GM19043 (cell line): ENCODE measurements around the gene MECP2.

Source experiments
- ATAC-seq: cut with Tn5 transposase; IDR thresholded peaks from one replicate; pipeline ENCODE4 v1.9.1; 2021; ENCODE audit warnings: low read depth; ENCODE audit not compliant: unreplicated experiment

MECP2 gene

DNA sequence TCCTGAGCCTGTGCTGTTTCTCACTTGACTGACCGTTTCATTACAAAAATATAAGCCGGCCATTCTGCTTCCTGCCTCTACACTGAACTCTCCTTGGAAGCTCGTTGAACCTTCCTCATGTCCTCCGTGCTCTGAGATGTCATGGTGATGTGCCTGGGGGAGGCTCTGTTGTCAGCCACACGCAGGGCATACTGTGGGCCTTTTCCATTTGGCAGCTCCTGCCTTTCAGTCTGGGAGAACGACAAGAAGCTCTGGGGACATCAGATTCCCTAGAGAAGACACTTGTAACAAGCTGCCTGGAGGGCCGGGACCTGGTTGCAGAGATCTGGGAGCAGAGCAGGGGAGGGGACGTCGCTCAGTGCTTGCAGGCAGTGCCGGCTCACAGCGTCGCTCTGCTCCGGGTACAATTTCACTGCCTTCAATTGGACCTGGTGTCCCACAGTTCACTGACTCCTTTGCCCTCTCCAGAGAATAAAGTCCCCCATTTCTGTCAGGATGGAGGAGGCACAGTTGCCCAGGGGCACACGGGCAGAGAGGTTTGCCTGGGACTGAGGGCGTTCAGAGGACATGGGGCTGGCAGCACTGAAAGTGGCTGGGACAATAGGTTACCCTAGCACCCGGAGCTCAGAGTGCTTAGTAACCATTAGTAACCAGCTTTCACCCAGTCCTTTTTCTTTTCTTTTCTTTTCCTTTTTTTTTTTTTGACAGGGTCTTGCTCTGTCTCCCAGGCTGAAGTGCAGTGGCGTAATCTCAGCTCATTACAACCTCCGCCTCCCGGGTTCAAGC, 19.1 kb upstream of the MECP2 start:
- ATAC-seq = no peak

DNA sequence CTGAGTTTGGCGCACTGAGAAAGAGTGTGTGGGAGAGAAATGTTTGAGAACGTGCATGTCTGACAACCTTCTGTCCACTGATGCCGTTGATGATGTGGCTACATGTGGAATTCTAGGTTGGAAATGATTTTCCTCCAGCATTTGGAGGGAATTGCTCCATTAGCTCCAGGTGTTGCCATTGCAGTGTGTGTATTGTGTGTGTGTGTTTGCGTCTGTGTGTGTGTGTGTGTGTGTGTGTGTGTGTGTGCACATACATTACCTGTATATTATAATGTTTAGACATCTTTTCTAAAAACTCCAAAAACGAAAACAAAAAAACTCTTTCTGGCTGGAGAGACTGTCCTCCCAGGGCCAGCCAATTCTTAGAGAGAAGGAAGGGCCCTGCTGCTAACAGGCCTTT, 18.2 kb upstream of the MECP2 start:
- ATAC-seq = no peak

DNA sequence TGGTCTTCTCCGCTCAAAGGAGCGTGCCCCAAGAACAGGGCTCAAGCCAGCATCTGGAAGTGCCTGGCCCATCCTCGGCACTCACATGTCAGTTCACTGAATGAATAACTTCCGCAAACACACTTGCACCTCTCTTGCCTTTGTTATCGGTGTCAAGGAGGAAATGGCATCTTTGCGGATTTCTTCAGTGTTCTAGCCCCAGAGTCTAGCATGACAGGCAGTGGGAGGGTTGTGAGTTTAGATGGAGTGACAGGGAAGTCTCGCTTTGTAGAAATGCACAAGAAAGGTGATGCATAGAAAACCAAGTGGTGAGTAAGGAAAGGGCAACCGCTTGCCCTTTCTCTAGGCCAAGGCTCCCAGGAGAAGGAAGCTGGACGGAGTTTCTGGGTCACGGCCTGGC, 17.6 kb upstream of the MECP2 start:
- ATAC-seq = no peak

DNA sequence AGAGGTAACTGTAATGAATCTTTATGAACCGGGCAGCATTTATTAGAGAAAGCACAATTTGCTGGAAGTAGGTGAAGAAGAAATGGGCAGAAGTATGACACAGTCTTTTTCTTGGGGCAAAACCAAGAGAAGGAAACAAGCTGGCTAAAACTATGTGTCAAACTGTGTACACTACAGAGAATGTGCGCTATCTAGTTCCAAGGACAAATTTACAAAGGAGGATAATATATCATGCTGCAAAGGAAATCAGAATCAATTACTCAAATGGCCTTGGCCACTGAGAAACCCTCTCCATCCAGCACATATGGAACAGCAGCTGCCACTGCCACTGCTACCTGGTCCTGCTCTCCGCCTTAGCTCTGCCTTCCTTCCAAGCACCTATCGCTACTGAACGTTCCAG, 17.1 kb upstream of the MECP2 start:
- ATAC-seq = no peak

DNA sequence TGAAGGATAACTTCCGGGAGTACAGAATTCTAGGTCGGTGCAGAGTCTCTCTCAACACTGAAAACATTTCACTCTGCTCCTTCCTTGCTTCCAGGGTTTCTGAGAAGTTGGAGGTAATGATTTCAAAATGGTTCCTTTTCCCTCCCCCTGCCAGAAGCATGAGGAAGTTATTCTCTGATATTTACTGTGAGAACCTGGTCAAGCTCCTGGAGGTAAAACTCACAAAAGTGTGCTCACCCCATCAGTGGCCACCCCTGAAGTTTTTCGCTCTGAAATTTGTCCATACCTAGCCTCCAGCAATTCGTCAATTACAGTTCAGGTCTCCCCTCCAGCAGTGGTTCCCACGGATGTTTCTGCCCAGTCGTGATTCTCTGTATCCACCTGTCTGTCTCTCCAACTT, 16.2 kb upstream of the MECP2 start:
- ATAC-seq = no peak

DNA sequence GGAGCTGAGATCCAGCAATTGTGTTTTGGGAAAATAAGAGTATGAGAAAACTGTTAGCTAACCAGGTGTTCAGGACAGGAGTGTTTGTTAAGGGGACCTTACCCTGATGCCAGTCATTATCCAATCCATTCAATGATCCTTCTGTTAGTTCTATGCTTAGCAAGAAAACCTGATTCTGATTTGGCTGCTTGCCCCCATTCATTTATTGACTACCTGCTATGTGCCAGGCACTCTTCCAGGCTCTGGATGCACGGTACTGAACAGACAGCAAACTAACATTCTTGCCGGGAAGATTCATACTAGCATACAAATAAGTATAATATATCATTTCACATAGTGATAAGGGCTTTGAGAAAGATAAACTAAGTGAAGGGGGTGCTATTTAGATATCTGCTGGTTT, 1.0 kb upstream of the MECP2 start:
- ATAC-seq = no peak

DNA sequence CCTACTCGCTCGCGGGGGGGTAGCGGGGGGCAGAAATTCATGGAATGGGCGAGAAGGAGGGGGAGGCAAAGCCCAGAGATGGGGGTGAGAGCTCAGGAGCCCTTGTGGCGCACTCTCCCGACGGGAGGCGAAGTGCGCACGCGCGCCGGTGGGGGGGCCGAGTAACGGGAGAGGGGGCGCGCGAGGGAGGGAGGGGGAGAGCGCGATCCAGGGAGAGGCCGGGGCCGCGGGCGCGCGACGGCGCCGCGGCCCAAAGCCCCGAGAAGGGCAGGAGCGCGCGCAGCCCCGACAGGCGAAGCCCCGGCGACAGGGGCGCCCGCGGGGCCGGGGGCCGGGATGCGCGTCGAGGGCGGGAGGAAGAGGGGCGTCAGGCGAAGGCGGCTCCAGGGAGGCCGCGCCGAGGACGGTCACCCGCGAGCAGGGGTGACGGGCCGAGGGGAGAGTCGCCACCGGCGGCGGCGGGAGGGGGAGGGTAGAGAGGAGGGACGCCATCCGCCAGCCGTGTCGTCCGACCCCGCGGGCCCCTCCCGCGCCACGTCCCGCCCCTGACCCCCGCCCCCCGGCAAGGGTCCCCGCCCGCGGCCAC, 421 bp downstream of the MECP2 start:
- ATAC-seq = peak; percentile 33

DNA sequence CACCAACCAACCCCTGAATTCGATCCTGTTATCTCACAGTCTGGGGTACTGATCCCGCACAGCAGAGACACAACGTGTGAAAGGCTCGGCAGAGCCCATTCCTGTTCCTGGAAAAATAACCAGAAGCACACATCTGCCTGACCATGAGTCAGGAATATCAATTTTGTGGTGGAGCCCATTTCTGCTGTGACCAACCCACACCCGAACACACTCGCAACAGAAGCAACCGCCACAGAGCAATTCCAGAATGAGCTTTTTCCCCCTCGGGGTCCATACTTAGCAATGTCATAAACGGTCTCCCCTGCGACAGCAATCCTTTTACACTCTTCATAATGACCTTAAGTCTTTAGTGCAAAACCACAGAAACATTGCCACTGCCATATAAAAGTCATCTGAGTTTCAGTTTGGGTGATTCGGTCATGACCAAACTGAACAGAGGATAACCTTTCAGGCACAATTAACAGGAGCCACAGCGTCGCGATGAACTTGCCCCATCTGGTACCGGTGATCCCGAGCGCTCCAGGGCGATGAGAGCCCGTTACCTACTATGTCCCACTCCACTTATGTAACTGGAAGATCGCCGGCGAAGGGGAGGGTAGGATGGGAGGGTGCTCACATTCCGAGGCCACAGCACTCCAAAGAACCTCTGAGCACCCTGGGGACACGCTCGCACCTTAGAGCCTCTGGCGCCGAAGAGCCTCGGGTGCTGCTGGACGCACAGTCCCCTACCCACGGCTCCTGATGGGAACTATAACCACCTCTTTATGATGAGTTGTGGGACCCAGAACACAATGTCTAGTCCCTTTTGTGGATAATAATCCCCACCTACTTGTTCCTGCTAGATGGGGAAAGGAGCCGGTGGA, 1.1 kb downstream of the MECP2 start:
- ATAC-seq = no peak

DNA sequence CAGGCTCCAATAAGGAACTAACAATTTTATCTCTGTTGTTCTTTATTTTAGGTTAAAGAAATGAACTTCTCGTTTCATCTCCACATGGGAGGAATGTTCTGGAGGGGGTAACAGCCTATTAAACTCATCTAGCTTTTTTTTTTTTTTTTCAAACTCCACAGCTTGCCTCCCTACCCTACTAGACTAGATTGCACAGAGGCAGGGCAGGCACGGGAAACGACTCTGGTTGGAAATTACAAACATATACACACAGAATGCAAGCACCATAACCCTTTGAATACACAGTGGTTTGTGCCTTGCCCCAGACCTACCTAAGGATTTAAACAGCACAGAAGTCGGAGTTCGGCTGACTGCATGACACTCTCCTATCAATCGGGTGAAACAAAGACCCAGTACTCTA, 2.7 kb downstream of the MECP2 start:
- ATAC-seq = no peak

DNA sequence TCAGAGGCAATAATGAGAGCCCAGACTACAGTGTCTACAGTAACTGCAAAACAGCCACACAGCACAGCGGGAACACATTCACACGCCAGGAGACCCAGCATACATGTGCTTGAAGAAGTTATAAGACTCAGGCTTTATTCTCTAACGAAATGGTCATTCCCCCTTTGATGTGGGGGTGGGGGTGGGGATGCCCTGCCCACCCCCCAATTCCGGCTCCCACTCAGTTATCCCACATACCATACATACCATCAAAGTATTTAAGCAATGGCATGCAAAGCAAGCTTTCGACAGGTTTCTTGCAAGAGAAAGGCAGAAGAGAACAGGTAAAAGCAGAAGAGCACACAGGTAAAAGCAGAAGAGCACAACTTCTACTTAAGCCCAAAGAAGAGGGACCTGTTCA, 3.6 kb downstream of the MECP2 start:
- no peak for ATAC-seq

DNA sequence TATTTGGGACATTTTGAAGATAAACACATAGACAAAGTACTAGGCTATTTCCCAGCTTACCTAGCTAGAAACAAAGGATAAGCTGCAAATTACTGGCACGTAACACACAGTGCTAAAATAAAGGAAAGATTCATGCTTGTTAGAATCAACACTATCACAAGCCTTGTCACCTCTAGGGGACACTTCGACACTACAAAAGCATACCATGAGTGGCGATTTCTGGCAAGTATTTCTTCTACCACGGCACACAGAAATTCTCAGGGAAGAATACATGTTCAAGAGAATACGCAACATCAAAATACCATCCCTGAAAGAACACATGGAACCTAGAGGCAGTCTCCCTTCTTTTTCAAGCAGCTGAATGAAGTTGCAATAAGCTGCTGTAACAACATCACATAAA, 5.1 kb downstream of the MECP2 start:
- no peak for ATAC-seq

DNA sequence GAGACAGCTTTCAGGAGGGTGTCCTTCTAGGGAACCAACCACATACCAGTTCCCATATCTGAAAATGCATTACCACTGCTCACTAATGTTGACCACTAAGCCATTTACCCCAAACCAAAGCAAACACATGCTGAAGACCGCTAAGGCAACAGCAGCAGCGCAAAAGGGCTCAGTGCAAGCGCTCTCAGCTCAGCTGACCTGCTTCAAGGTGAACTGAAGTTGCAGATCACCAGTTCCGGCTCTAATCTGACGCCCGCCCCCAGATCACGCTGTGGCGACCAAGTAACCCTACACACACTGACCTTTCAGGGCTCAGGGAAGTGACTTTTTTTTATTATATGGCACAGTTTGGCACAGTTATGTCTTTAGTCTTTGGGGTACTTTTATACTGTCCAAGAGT, 5.8 kb downstream of the MECP2 start:
- ATAC-seq = no peak

DNA sequence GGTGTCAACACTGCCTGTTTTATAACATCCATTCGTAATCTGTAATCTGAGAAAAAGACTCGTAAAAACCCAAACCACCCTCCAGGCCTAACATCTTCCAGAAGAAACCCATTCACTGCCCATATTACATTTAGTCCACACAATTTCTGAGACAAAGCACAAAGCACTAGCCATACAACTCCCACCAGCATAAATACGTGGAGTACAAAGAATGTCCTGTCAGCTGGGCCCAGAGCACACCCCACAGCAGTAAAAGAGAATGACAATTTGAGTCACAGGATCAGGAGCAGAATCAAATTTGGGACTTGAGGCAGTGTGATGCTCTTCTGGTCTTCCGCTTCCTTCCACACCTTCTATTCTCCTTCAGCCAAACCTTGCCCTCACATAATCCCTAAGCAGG, 6.8 kb downstream of the MECP2 start:
- ATAC-seq = no peak

DNA sequence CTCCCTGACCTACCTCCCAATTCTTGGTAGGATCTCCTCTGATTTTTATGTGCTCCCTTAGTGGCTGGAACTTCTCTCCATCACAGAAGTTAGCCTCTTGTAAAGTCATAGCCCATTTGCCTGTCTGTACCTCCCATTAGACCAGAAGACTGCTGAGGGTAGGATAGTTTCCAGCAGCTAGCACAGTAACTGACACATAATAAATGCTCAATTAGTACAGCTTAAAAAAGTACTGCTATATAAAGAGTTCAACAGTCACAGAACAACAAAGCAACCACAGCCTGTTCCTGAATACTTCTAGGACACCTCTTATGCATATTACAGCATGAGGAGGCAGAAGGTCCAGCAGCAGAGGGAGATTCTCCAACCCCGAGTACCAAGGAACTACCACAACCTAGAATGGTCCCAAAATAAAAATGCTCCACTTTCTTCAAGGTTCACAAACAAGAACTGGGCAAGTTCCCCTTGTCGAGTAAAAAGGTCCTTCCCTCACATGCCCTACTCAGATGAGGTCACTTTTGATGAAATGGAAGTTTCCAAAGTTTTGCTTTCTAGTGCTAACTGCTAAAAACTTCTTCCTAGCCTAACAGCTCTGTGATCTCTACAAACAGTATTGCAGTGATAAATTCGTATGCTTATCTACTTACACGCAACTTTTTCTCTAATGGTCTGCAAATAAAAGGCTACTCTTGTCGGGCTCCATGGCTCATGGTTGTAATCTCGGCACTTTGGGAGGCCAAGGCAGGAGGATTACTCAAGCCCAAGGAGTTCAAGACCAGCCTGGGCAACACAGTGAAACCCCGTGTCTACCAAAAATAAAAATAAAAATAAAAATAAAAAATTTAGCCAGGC, 12.8 kb downstream of the MECP2 start:
- ATAC-seq = no peak

DNA sequence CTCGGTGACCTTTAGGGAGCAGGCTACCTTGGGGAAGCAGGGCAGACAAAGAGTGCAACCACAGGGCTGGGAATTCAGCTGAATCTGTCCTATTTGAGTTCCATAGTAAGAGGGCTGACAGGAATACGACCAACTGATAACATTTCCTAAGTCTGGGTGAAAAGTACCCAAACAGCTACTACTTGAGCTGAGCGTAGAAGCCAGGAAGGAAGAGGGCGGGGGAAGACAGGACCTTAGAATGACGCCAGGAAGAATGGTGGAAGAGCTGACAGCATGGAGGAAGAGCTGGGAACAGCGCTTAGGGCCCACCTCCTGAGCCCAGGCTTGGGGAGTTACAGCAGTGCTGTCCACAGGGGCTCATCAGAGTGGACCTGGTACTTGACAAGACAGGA, 14.4 kb downstream of the MECP2 start:
- no peak for ATAC-seq

DNA sequence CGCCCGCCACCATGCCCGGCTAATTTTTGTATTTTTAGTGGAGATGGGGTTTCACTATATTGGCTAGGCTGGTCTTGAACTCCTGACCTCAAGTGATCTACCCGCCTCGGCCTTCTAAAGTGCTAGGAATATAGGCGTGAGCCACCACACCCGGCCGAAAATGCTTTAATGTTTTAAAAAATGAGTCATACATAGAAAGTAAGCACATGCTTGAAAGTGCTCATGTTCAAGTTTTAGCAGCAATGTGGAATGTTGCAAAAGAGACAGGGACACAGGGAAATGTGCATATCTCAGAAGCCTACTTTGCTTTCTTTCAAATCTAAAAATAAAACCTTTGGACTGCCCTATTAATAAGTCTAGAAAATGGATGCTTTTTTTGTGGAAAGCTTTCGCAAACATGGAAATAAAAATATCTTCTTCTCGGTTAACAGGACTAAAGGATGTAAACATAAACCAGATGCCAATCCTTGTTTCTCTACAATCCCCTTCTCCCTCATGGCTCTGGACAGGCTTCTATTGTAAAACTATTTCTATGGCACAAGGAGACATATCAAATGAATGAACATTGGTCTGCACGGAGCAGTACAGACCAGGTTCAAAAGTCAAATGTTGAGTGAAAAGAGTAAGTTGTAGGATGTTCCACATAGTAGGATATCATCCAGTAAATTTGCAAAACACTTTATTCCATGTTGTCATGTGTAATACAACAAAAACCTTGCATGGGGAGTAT, 15.0 kb downstream of the MECP2 start:
- no peak for ATAC-seq

DNA sequence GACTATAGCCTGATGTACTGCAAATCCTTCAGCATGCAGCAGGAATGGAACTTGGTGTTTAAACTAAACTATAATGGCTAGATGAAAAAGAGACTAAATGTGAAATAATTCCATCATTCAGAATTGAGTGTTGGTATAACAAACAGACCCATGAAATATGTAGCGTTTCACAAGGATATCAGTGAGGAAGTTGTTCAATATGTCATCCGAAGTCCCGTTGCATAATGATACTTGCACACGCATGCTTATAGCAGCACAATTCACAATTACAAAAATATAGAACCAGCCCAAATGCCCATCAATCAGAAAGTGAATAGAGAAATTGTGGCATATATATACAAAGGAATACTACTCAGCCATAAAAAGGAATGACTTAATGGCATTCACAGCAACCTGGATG, 20.4 kb downstream of the MECP2 start:
- no peak for ATAC-seq

DNA sequence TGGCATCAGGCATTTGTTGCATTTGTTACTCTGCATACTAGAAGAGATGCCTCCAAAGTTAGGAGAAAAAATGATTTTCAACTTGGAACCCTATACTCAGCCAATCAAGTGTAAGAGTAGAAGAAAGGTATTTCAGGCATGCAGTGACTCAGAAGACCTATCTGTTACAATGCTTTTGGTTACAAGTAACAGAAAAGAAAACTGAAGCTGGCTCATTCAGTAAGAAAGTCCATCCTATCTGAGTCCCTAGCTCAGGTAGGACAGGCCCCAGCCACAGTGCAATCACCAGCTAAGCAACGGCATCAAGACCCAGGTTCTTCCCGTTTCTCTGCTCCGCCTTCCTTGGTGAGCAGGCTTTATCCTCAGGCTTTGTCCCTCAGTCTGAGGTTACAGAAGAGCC, 23.3 kb downstream of the MECP2 start:
- no peak for ATAC-seq

DNA sequence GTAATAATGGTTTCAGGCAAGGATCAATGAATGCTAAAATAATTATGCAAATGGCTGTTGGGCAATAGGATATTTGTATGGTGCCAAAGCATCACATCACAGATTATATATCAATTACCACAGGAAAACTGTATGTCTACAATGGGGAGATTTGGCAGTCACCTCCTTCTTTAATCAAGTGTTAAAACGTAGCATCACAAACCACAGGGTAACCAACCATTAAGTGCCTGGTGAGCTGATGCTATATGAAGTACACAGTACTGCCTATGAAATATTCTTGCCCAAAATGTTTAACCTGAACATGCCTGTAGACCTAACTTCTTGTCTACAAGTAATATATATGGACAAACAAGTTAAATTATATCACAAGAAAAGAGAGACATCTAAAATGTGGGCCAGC, 25.3 kb downstream of the MECP2 start:
- ATAC-seq = no peak

DNA sequence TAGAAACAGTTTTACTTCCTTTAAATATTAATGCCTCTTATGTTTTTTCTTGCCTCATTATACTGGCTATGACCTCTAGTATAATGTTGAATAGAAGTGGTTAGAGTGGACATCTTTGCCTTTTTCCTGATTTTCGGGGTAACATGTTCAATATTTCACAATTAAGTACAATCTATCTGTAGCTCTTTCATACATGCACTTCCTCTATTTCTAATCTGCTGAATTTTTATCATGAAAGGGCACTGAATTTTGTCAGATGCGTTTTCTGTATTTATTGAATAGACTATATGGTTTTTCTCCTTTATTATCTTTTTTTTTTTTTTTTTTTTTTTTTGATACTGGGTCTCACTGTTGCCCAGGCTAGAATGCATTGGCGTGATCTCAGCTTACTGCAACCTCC, 29.0 kb downstream of the MECP2 start:
- no peak for ATAC-seq
